Parathyroid adenoma (tissue), 2 donors: ENCODE measurements around the gene ST6GALNAC3.

ENCODE experiments used
- H2AFZ ChIP-seq: fragments of 300-600 bp; sonication (generic); one replicate; pipeline ENCODE4 v1.7.0; 2017; ENCODE audit warnings: antibody characterized with exemption, mild to moderate bottlenecking
- H3K27ac ChIP-seq: fragments of 300-600 bp; sonication (generic); one replicate; pipeline ENCODE4 v1.7.0; 2017
- H3K27me3 ChIP-seq: fragments of 300-600 bp; sonication (generic); one replicate; pipeline ENCODE4 v1.7.0; 2017; ENCODE audit warnings: low read length; ENCODE audit not compliant: control insufficient read depth, insufficient read depth
- H3K36me3 ChIP-seq: fragments of 300-600 bp; sonication (generic); one replicate; pipeline ENCODE4 v1.7.0; 2017; ENCODE audit warnings: low read length; ENCODE audit not compliant: control insufficient read depth, insufficient read depth
- H3K4me1 ChIP-seq: fragments of 300-600 bp; sonication (generic); one replicate; pipeline ENCODE4 v1.7.0; 2017; ENCODE audit warnings: control low read depth
- H3K4me2 ChIP-seq: fragments of 300-600 bp; sonication (generic); one replicate; pipeline ENCODE4 v1.7.0; 2017; ENCODE audit warnings: low read length
- H3K4me3 ChIP-seq: fragments of 300-600 bp; sonication (generic); one replicate; pipeline ENCODE4 v1.7.0; 2017; ENCODE audit warnings: low read depth, low read length
- H3K79me2 ChIP-seq: fragments of 300-600 bp; sonication (generic); one replicate; pipeline ENCODE4 v1.7.0; 2017; ENCODE audit warnings: control low read depth
- H3K9ac ChIP-seq: fragments of 300-600 bp; sonication (generic); one replicate; pipeline ENCODE4 v1.7.0; 2017; ENCODE audit warnings: mild to moderate bottlenecking
- H3K9me3 ChIP-seq: fragments of 300-600 bp; sonication (generic); one replicate; pipeline ENCODE4 v1.7.0; 2017; ENCODE audit warnings: low read length; ENCODE audit not compliant: control insufficient read depth
- CTCF ChIP-seq: fragments of 300-600 bp; sonication (generic); IDR thresholded peaks from one replicate; pipeline ENCODE4 v1.7.0; 2017; ENCODE audit warnings: antibody characterized with exemption, mild to moderate bottlenecking
- donor health status: primary hyperparathyroidism.

The ST6GALNAC3 gene

DNA sequence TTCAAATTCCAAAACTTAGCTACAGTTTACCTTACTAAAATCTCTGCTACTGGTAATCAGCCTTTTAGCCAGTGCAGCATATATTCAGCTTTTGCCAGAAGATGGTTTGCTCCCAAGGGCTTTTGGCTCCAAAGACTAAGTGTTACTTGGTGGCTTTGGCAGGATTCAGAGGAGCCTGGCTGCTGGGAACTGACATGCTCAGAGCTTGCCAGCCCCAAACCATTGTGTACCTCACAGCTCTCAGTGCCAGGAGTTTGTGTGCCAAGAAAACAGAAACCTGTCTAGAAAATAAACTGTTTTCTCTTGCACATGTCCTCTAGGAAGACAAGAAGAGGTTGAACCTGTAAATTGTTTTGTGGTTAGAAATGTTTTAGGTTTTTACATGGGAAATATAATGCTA lies 315.9 kb downstream of the ST6GALNAC3 start:
- H3K9me3 ChIP-seq: no peaks in the 10 kb centered on the region
- TF ChIP-seq CTCF: no peak
- H2AFZ ChIP-seq: no peak overlapping the region
- no peak overlapping the region for H3K9ac ChIP-seq
- H3K36me3 ChIP-seq: no peaks in the 10 kb centered on the region
- H3K27me3 ChIP-seq: no peaks in the 10 kb centered on the region
- H3K27ac ChIP-seq: no peak overlapping the region
- no peaks in the 10 kb centered on the region for H3K4me1 ChIP-seq
- no peak overlapping the region for H3K4me2 ChIP-seq
- no peak overlapping the region for H3K4me3 ChIP-seq
- no peaks in the 10 kb centered on the region for H3K79me2 ChIP-seq

DNA sequence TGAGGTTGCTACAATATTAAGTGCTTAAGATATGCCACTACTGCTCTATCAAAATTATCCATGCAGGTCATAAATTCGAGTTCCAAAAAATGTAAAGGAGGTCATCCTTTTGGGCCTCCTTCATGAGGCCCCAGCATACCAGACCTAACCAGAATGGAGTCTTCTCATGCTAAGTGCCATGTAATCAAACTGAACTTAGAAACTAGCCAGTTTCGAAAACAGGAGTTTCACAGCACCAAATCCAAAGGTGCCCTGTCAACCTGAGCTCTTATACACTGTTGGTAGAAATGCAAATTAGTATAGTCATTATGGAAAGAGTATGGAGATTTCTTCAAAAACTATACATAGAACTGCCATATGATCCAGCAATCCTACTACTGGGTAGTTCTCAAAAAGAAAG lies 320.5 kb downstream of the ST6GALNAC3 start:
- Histone ChIP-seq H3K79me2 (no peaks in the 10 kb centered on the region), H2AFZ (no peak overlapping the region), H3K4me2 (no peak overlapping the region), H3K9me3 (no peaks in the 10 kb centered on the region), H3K27ac (no peak overlapping the region), H3K36me3 (no peaks in the 10 kb centered on the region), H3K9ac (no peak overlapping the region), H3K27me3 (no peaks in the 10 kb centered on the region), H3K4me1 (no peaks in the 10 kb centered on the region), H3K4me3 (no peak overlapping the region)
- TF ChIP-seq CTCF: no peak

- H3K79me2 ChIP-seq: no peaks in the 10 kb centered on the region
- no peak for TF ChIP-seq CTCF
- no peak overlapping the region for H3K4me2 ChIP-seq
- no peaks in the 10 kb centered on the region for H3K4me1 ChIP-seq
- H3K4me3 ChIP-seq: no peak overlapping the region
- H3K9ac ChIP-seq: no peak overlapping the region
- H3K27ac ChIP-seq: no peak overlapping the region
- no peaks in the 10 kb centered on the region for H3K9me3 ChIP-seq
- no peak overlapping the region for H2AFZ ChIP-seq
- no peaks in the 10 kb centered on the region for H3K36me3 ChIP-seq
- no peaks in the 10 kb centered on the region for H3K27me3 ChIP-seq
Observed at GRCh38 chr1:76402128-76402527, 327.6 kb downstream of the ST6GALNAC3 start.

DNA sequence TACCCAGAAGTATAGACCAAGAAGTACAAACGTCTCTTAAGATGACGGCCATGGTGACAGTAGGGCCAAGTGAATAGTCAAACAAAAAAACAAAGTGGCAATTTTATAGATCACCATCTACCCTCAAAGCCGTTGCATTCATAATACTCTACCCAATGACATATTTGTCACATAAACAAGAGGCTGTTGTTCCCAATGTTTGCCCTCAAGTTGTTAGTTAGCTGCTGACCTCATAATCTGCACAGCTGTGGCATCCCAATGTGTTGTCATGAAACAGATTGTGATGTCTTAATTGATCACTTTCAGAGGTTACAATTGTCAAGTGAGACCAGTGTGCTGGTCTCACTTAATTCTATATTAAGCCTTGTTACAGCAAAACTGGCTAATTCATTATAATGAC lies 333.8 kb downstream of the ST6GALNAC3 start:
- Histone ChIP-seq H3K4me1 (no peaks in the 10 kb centered on the region), H3K36me3 (no peaks in the 10 kb centered on the region), H3K4me3 (no peak overlapping the region), H2AFZ (no peak overlapping the region), H3K9me3 (no peaks in the 10 kb centered on the region), H3K4me2 (no peak overlapping the region), H3K27ac (no peak overlapping the region), H3K79me2 (no peaks in the 10 kb centered on the region), H3K9ac (no peak overlapping the region), H3K27me3 (no peaks in the 10 kb centered on the region)
- no peak for TF ChIP-seq CTCF

DNA sequence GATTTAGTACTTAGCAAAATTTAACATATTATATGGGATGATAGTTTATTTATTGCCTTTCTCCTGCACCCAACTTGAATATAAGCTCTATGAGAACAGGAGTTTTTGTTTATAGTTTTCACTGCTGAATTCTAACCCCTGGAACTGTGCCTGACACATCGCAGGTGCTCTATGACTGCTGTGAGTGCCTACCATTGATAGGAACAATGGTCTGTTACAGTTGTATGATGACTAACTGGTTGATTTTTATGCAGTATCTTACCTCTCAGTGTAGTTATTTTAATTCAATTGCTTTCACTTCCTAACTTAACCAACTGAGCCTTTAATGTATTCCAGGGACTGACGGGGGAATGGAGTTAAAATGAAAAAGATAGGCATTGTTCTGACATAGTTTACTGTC lies 336.0 kb downstream of the ST6GALNAC3 start:
- no peak overlapping the region for H3K27ac ChIP-seq

More for the DNA sequence above, 336.0 kb downstream of the ST6GALNAC3 start:
- Histone ChIP-seq H3K4me3 (no peak overlapping the region), H3K27me3 (no peaks in the 10 kb centered on the region), H3K36me3 (no peaks in the 10 kb centered on the region), H3K4me1 (no peaks in the 10 kb centered on the region), H3K4me2 (no peak overlapping the region), H2AFZ (no peak overlapping the region), H3K9ac (no peak overlapping the region), H3K79me2 (no peaks in the 10 kb centered on the region), H3K9me3 (no peaks in the 10 kb centered on the region)
- TF ChIP-seq CTCF: no peak
